WTC11 (cell line): ENCODE measurements around the gene ISG20. TPM values are rescaled to one million over a fixed set of nuclear protein-coding genes. Genes with fewer than 3 reads are reported as not detected.

Experiments used
- ATAC-seq: fragments of 200-7000 bp; cut with Tn5 transposase; 2 replicates; pipeline ENCODE4 v1.10.0; 2021; ENCODE audit warnings: mild to moderate bottlenecking, moderate library complexity
- CTCF ChIA-PET: fragments of 300-600 bp; sonication (Branson Sonifier 250); formaldehyde crosslinking; loops from one replicate; lab custom pipeline; 2021; ENCODE audit warnings: antibody characterized with exemption; lab: Charles Lee
- POLR2A ChIA-PET: fragments of 350-600 bp; sonication (Branson Sonifier 250); formaldehyde crosslinking; loops from one replicate; lab custom pipeline; 2021; ENCODE audit warnings: antibody characterized with exemption; lab: Charles Lee
- DNase-seq: peaks from one replicate; pipeline ENCODE4 v3.0.0; 2021; ENCODE audit warnings: low spot score
- H3K27ac Mint-ChIP-seq: 2 replicates; pipeline ENCODE4 v1.8.0; 2021; ENCODE audit warnings: mixed read lengths
- H3K27me3 Mint-ChIP-seq: 2 replicates; pipeline ENCODE4 v1.8.0; 2021; ENCODE audit warnings: low read depth, mild to moderate bottlenecking, moderate library complexity, mixed read lengths
- H3K36me3 Mint-ChIP-seq: 2 replicates; pipeline ENCODE4 v1.8.0; 2021; ENCODE audit warnings: mixed read lengths
- H3K4me1 Mint-ChIP-seq: 2 replicates; pipeline ENCODE4 v1.8.0; 2022; ENCODE audit warnings: mixed read lengths
- H3K4me3 Mint-ChIP-seq: 2 replicates; pipeline ENCODE4 v1.8.0; 2021; ENCODE audit warnings: mild to moderate bottlenecking, moderate library complexity, mixed read lengths
- H3K9me3 Mint-ChIP-seq: 2 replicates; pipeline ENCODE4 v1.8.0; 2021; ENCODE audit warnings: mixed read lengths
- AFF4 ChIP-seq: sonication (generic); formaldehyde crosslinking; IDR thresholded peaks from 2 replicates; pipeline ENCODE4 v1.8.1; 2023; ENCODE audit warnings: mild to moderate bottlenecking, missing genetic modification reagents, borderline replicate concordance
- E2F5 ChIP-seq: sonication (generic); formaldehyde crosslinking; IDR thresholded peaks from 2 replicates; pipeline ENCODE4 v1.8.1; 2022; ENCODE audit warnings: mild to moderate bottlenecking, moderate library complexity, missing genetic modification reagents
- ESRRA ChIP-seq: sonication (generic); formaldehyde crosslinking; IDR thresholded peaks from 2 replicates; pipeline ENCODE4 v1.8.1; 2022; ENCODE audit warnings: mild to moderate bottlenecking, missing genetic modification reagents, borderline replicate concordance
- IRF2 ChIP-seq: sonication (generic); formaldehyde crosslinking; IDR thresholded peaks from 2 replicates; pipeline ENCODE4 v1.8.0; 2022; ENCODE audit warnings: low read depth, missing genetic modification reagents, borderline replicate concordance
- JUN ChIP-seq: sonication (generic); formaldehyde crosslinking; IDR thresholded peaks from 2 replicates; pipeline ENCODE4 v1.8.0; 2023; ENCODE audit warnings: mild to moderate bottlenecking, missing genetic modification reagents
- NR2C2 ChIP-seq: sonication (generic); formaldehyde crosslinking; IDR thresholded peaks from 2 replicates; pipeline ENCODE4 v1.8.0; 2022; ENCODE audit warnings: mild to moderate bottlenecking, missing genetic modification reagents
- OVOL2 ChIP-seq: fragments of 250-450 bp; sonication (Bioruptor Pico); IDR thresholded peaks from 2 replicates; pipeline ENCODE4 v1.9.0; 2021; ENCODE audit warnings: mild to moderate bottlenecking, borderline replicate concordance
- PRRX2 ChIP-seq: fragments of 250-450 bp; sonication (Bioruptor Pico); IDR thresholded peaks from 2 replicates; pipeline ENCODE4 v1.8.0; 2021; ENCODE audit warnings: mild to moderate bottlenecking
- TEAD1 ChIP-seq: sonication (generic); formaldehyde crosslinking; IDR thresholded peaks from 2 replicates; pipeline ENCODE4 v1.8.0; 2022; ENCODE audit warnings: mild to moderate bottlenecking, missing genetic modification reagents
- ZNF232 ChIP-seq: sonication (generic); formaldehyde crosslinking; IDR thresholded peaks from 2 replicates; pipeline ENCODE4 v1.8.0; 2022; ENCODE audit warnings: mild to moderate bottlenecking, missing genetic modification reagents
- total RNA-seq: library from RNA; stranded (reverse); gene quantifications from 3 replicates; pipeline ENCODE4 v1.2.3, GENCODE V29; 2021
- TF ChIP-seq, protein P1 (sequence below): sonication (generic); formaldehyde crosslinking; IDR thresholded peaks from 2 replicates; pipeline ENCODE4 v1.8.0; 2022; ENCODE audit warnings: mild to moderate bottlenecking, missing genetic modification reagents
- TF ChIP-seq, protein P2 (sequence below): fragments of 200-600 bp; IDR thresholded peaks from 2 replicates; pipeline ENCODE4 v1.8.0; 2022; ENCODE audit warnings: antibody characterized with exemption
- TF ChIP-seq, protein P3 (sequence below): sonication (generic); formaldehyde crosslinking; IDR thresholded peaks from 2 replicates; pipeline ENCODE4 v1.8.0; 2022; ENCODE audit warnings: mild to moderate bottlenecking, missing genetic modification reagents
- TF ChIP-seq, protein P4 (sequence below): sonication (generic); formaldehyde crosslinking; IDR thresholded peaks from 2 replicates; pipeline ENCODE4 v1.8.0; 2023; ENCODE audit warnings: mild to moderate bottlenecking, missing genetic modification reagents
- TF ChIP-seq, protein P5 (sequence below): sonication (generic); formaldehyde crosslinking; IDR thresholded peaks from 2 replicates; pipeline ENCODE4 v1.8.1; 2023; ENCODE audit warnings: mild to moderate bottlenecking, missing genetic modification reagents

ISG20 gene
- total RNA-seq, 1 experiment from 2014 or later, result 5.6 TPM

GRCh38 chr15:88657326-88658069 lies 18.7 kb downstream of the ISG20 start:
- DNase-seq, result peak; percentile 62
- CTCF ChIA-PET, result interaction anchor here (1.0 to 3.5 kb wide), 16 partner anchors 10 to 221 kb away, joined by 3 to 21 read pairs (median 5); partner anchors contain the start of genes ACAN, MRPL46 and MRPS11
- H3K9me3 Mint-ChIP-seq, result no peaks in the 10 kb centered on the region
- no peak overlapping the region for H3K27ac Mint-ChIP-seq
- peaks cover 10% of the 10 kb centered on the region for H3K4me1 Mint-ChIP-seq
- POLR2A ChIA-PET, result interaction anchor here (1.3 kb wide), 1 partner anchor 10 kb away, joined by 3 read pairs; no protein-coding TSS in a partner anchor
- H3K4me3 Mint-ChIP-seq, result no peak overlapping the region
- peak; percentile 56 for ATAC-seq
- TF ChIP-seq, protein P1, sequence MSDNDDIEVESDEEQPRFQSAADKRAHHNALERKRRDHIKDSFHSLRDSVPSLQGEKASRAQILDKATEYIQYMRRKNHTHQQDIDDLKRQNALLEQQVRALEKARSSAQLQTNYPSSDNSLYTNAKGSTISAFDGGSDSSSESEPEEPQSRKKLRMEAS (CRISPR knock-in tag), result peak; percentile 48
- no peak for TF ChIP-seq TEAD1 (CRISPR knock-in tag)
- TF ChIP-seq, protein P2, sequence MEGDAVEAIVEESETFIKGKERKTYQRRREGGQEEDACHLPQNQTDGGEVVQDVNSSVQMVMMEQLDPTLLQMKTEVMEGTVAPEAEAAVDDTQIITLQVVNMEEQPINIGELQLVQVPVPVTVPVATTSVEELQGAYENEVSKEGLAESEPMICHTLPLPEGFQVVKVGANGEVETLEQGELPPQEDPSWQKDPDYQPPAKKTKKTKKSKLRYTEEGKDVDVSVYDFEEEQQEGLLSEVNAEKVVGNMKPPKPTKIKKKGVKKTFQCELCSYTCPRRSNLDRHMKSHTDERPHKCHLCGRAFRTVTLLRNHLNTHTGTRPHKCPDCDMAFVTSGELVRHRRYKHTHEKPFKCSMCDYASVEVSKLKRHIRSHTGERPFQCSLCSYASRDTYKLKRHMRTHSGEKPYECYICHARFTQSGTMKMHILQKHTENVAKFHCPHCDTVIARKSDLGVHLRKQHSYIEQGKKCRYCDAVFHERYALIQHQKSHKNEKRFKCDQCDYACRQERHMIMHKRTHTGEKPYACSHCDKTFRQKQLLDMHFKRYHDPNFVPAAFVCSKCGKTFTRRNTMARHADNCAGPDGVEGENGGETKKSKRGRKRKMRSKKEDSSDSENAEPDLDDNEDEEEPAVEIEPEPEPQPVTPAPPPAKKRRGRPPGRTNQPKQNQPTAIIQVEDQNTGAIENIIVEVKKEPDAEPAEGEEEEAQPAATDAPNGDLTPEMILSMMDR, result peak; percentile 57; the same call in 1 of the 2 replicates
- H3K36me3 Mint-ChIP-seq, result no peaks in the 10 kb centered on the region
- no peaks in the 10 kb centered on the region for H3K27me3 Mint-ChIP-seq

DNA sequence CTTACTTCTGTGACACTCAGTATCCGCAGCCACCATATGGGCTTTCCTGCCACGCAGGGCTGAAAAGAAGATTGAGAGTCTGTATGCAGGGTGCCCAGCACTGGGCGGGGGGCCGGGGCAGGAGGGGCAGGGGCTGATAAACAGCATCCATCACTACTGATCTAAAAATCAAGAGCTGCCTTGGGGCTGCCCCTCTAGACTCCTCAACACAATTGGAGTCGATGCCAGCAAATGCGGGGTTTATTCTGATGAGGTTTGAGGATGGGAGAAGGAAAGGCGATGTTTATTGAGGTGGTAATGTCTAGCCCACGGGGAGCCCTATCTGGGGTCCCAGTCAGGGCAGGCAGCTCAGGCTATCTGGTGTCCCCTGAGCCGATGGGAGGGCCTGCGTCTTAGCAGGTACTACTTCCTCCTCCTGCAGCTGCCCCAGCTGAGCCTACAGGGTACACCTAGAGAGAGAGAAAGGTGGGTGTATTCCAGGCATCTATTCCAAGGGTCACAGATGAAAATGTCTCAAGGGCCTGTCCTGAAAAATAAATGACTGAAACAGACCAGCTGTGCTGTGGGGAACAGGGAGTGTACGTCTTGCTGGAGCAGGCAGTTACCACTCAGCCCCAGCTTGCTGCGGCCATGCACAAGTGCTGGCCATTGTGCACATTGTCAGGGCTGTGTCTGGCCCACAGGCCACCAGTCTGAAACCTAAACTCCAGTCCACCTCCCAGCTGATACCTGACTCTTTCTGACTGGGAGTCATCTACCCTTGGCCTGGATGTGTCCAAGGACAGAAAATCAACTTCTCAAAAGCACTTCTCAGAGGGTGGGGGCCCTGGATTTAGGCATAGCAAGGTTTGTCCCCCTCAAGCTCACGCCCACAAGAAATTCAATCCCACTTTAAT lies 19.5 kb downstream of the ISG20 start:
- DNase-seq (no peak), ATAC-seq (0 out of 2 replicates have a peak, but pooled peaks have one; percentile 12)
- Mint-ChIP-seq H3K4me1 (peaks cover 2% of the 10 kb centered on the region; the same call in 1 of the 2 replicates), H3K9me3 (no peaks in the 10 kb centered on the region), H3K27ac (no peak overlapping the region), H3K36me3 (no peaks in the 10 kb centered on the region), H3K4me3 (no peak overlapping the region), H3K27me3 (no peaks in the 10 kb centered on the region)
- ChIA-PET POLR2A (no interaction called here), CTCF (interaction anchor here (1.0 to 3.5 kb wide), 16 partner anchors 11 to 220 kb away, joined by 3 to 21 read pairs (median 5); partner anchors contain the start of genes ACAN, MRPL46 and MRPS11)
- TF ChIP-seq ESRRA (CRISPR knock-in tag) (no peak), IRF2 (CRISPR knock-in tag) (no peak), JUN (no peak), OVOL2 (no peak), PRRX2 (CRISPR knock-in tag) (no peak), AFF4 (no peak), NR2C2 (CRISPR knock-in tag) (no peak), E2F5 (no peak), ZNF232 (CRISPR knock-in tag) (no peak)
- TF ChIP-seq, protein P3, sequence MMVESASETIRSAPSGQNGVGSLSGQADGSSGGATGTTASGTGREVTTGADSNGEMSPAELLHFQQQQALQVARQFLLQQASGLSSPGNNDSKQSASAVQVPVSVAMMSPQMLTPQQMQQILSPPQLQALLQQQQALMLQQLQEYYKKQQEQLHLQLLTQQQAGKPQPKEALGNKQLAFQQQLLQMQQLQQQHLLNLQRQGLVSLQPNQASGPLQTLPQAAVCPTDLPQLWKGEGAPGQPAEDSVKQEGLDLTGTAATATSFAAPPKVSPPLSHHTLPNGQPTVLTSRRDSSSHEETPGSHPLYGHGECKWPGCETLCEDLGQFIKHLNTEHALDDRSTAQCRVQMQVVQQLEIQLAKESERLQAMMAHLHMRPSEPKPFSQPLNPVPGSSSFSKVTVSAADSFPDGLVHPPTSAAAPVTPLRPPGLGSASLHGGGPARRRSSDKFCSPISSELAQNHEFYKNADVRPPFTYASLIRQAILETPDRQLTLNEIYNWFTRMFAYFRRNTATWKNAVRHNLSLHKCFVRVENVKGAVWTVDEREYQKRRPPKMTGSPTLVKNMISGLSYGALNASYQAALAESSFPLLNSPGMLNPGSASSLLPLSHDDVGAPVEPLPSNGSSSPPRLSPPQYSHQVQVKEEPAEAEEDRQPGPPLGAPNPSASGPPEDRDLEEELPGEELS (CRISPR knock-in tag), result no peak
- TF ChIP-seq, protein P4, sequence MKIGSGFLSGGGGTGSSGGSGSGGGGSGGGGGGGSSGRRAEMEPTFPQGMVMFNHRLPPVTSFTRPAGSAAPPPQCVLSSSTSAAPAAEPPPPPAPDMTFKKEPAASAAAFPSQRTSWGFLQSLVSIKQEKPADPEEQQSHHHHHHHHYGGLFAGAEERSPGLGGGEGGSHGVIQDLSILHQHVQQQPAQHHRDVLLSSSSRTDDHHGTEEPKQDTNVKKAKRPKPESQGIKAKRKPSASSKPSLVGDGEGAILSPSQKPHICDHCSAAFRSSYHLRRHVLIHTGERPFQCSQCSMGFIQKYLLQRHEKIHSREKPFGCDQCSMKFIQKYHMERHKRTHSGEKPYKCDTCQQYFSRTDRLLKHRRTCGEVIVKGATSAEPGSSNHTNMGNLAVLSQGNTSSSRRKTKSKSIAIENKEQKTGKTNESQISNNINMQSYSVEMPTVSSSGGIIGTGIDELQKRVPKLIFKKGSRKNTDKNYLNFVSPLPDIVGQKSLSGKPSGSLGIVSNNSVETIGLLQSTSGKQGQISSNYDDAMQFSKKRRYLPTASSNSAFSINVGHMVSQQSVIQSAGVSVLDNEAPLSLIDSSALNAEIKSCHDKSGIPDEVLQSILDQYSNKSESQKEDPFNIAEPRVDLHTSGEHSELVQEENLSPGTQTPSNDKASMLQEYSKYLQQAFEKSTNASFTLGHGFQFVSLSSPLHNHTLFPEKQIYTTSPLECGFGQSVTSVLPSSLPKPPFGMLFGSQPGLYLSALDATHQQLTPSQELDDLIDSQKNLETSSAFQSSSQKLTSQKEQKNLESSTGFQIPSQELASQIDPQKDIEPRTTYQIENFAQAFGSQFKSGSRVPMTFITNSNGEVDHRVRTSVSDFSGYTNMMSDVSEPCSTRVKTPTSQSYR (CRISPR knock-in tag), result no peak
- TF ChIP-seq, protein P5, sequence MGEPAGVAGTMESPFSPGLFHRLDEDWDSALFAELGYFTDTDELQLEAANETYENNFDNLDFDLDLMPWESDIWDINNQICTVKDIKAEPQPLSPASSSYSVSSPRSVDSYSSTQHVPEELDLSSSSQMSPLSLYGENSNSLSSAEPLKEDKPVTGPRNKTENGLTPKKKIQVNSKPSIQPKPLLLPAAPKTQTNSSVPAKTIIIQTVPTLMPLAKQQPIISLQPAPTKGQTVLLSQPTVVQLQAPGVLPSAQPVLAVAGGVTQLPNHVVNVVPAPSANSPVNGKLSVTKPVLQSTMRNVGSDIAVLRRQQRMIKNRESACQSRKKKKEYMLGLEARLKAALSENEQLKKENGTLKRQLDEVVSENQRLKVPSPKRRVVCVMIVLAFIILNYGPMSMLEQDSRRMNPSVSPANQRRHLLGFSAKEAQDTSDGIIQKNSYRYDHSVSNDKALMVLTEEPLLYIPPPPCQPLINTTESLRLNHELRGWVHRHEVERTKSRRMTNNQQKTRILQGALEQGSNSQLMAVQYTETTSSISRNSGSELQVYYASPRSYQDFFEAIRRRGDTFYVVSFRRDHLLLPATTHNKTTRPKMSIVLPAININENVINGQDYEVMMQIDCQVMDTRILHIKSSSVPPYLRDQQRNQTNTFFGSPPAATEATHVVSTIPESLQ (CRISPR knock-in tag), result no peak
